ENCODE data around the gene SIPA1L3. TPM values are rescaled to one million over a fixed set of nuclear protein-coding genes. Genes with fewer than 3 reads are reported as not detected.
"Not testable (repeated sequence)": the region's sequence is repeated elsewhere in the genome, so short reads cannot be mapped to it uniquely, and the experiment has no call there.

SIPA1L3 gene
- total and polyA plus RNA-seq, 2 experiments from 2014 or later: 13.7 to 23.3 TPM

GRCh38 chr19:38028913-38029510 lies 122.0 kb downstream of the SIPA1L3 start:
- H3K4me2 ChIP-seq: no peak overlapping the region
- no peaks in the 10 kb centered on the region for H3K36me3 ChIP-seq (replicated peaks; ENCODE audit: insufficient read depth, low read depth)
- no peaks in the 10 kb centered on the region for H3K9me2 ChIP-seq (replicated peaks; ENCODE audit: insufficient read depth)
- H3K4me3 ChIP-seq: no peak overlapping the region
- no peak for DNase-seq (ENCODE audit: low spot score)
- no peak overlapping the region for H2AFZ ChIP-seq
- H3K4me1 ChIP-seq (ENCODE audit: insufficient read depth): peaks cover 4% of the 10 kb centered on the region
- 84% methylated on average over 6 of the region's 6 CpGs for WGBS (ENCODE audit: low lambda C conversion rate, missing lambda C conversion rate)
- no peak for TF ChIP-seq CTCF (IDR thresholded peaks at IDR 0.05; ENCODE audit: poor library complexity)
- TF ChIP-seq EZH2 (IDR thresholded peaks at IDR 0.05; ENCODE audit: borderline replicate concordance): no peak
- no peak for TF ChIP-seq EZH2phosphoT487 (IDR thresholded peaks at IDR 0.05; ENCODE audit: low read depth, severe bottlenecking, unreplicated experiment)
- no peaks in the 10 kb centered on the region for H4K20me1 ChIP-seq (ENCODE audit: insufficient read depth, poor library complexity, severe bottlenecking)
- H3K79me2 ChIP-seq: peaks cover 32% of the 10 kb centered on the region
- no peaks in the 10 kb centered on the region for H3K27me3 ChIP-seq
- H3K27ac ChIP-seq: no peak overlapping the region
- H3K9me3 ChIP-seq (ENCODE audit: low read depth): no peaks in the 10 kb centered on the region

GRCh38 chr19:38030001-38030400 lies 123.0 kb downstream of the SIPA1L3 start:
- H3K9me3 ChIP-seq (ENCODE audit: low read depth); H2AFZ ChIP-seq; H3K4me1 ChIP-seq (ENCODE audit: insufficient read depth); H4K20me1 ChIP-seq (ENCODE audit: insufficient read depth, poor library complexity, severe bottlenecking); H3K36me3 ChIP-seq (replicated peaks; ENCODE audit: insufficient read depth, low read depth); H3K4me2 ChIP-seq; H3K27ac ChIP-seq; DNase-seq (ENCODE audit: low spot score); H3K27me3 ChIP-seq; H3K9me2 ChIP-seq (replicated peaks; ENCODE audit: insufficient read depth); H3K4me3 ChIP-seq: not testable (repeated sequence)
- H3K79me2 ChIP-seq: peaks cover 28% of the 10 kb centered on the region
- WGBS (ENCODE audit: low lambda C conversion rate, missing lambda C conversion rate): over 99% methylated on average over 8 of the region's 8 CpGs

DNA sequence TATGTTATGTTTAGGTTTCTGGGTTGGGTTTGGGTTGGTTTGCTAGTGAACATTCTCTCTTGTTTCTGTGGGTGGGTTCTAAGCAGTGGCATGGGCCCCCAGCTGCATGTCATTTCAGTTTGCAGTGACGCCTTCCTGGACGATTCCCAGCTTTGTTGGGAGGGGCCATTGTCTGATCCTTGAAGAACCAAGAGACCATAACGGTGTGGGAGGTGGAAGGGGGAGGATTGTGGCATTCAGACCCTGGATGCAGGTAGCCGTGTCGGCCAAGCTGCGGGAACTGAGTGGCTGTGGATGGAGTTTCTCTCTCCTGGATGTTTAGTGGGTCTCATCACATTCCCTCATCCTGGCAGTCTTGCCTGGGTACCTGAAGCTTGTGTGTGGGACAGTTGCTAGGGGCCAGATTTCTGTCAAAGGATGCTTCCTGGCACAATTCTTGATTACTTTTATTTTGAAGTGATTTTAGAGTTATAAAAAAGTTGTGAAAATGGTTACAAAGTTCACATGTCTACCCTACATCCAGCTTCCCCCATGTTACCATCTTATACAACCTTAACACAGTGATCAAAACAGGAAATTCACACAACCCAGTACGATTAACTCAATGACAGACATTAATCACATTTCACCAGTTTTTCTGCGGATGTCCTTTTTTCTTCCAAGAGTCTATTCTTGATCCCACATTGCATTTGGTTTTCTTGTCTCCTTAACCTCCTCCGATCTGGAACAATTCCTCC lies 123.8 kb downstream of the SIPA1L3 start:
- no peak for DNase-seq (ENCODE audit: low spot score)
- no peaks in the 10 kb centered on the region for H3K9me3 ChIP-seq (ENCODE audit: low read depth)
- TF ChIP-seq EZH2phosphoT487 (IDR thresholded peaks at IDR 0.05; ENCODE audit: low read depth, severe bottlenecking, unreplicated experiment) (no peak), CTCF (IDR thresholded peaks at IDR 0.05; ENCODE audit: poor library complexity) (no peak)
- H3K9me2 ChIP-seq (replicated peaks; ENCODE audit: insufficient read depth): no peaks in the 10 kb centered on the region
- H4K20me1 ChIP-seq (ENCODE audit: insufficient read depth, poor library complexity, severe bottlenecking): no peaks in the 10 kb centered on the region
- H3K27ac ChIP-seq: no peak overlapping the region
- no peak overlapping the region for H3K4me3 ChIP-seq
- no peaks in the 10 kb centered on the region for H3K4me1 ChIP-seq (ENCODE audit: insufficient read depth)
- no peak overlapping the region for H2AFZ ChIP-seq
- no peaks in the 10 kb centered on the region for H3K36me3 ChIP-seq (replicated peaks; ENCODE audit: insufficient read depth, low read depth)
- H3K4me2 ChIP-seq: no peak overlapping the region
- WGBS (ENCODE audit: low lambda C conversion rate, missing lambda C conversion rate): 87% methylated on average over 9 of the region's 9 CpGs
- peaks cover 21% of the 10 kb centered on the region for H3K79me2 ChIP-seq
- no peaks in the 10 kb centered on the region for H3K27me3 ChIP-seq

DNA sequence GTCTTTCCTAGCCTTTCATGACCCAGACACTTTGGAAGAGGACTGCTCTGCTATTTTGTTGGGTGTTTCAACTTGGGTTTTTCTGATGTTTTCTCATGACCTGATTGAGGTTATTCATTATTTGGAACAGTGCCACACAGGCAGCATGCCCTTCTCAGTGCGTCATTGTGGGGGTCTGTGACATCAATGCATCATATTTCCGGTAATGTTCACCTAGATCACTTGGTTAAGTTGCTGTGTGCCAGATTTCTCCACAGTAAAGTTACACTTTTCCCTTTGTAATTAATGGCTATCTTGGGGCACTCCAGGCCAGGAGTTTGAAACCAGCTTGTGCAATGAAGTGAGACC lies 124.4 kb downstream of the SIPA1L3 start:
- Histone ChIP-seq H2AFZ (no peak overlapping the region), H3K79me2 (peaks cover 15% of the 10 kb centered on the region), H4K20me1 (ENCODE audit: insufficient read depth, poor library complexity, severe bottlenecking) (no peaks in the 10 kb centered on the region), H3K4me3 (no peak overlapping the region), H3K27me3 (no peaks in the 10 kb centered on the region), H3K4me1 (ENCODE audit: insufficient read depth) (no peaks in the 10 kb centered on the region), H3K4me2 (no peak overlapping the region), H3K36me3 (replicated peaks; ENCODE audit: insufficient read depth, low read depth) (no peaks in the 10 kb centered on the region), H3K9me2 (replicated peaks; ENCODE audit: insufficient read depth) (no peaks in the 10 kb centered on the region), H3K27ac (no peak overlapping the region), H3K9me3 (ENCODE audit: low read depth) (no peaks in the 10 kb centered on the region)
- 94% methylated on average over 2 of the region's 2 CpGs for WGBS (ENCODE audit: low lambda C conversion rate, missing lambda C conversion rate)
- no peak for DNase-seq (ENCODE audit: low spot score)
- no peak for TF ChIP-seq EZH2 (IDR thresholded peaks at IDR 0.05; ENCODE audit: borderline replicate concordance)
- no peak for TF ChIP-seq CTCF (IDR thresholded peaks at IDR 0.05; ENCODE audit: poor library complexity)
- TF ChIP-seq EZH2phosphoT487 (IDR thresholded peaks at IDR 0.05; ENCODE audit: low read depth, severe bottlenecking, unreplicated experiment): no peak
